ENCODE data around the gene TOR4A. TPM values are rescaled to one million over a fixed set of nuclear protein-coding genes. Genes with fewer than 3 reads are reported as not detected.
A peak's percentile ranks its signal among the peaks of the same experiment; 100 is the strongest.

Gene TOR4A
- total RNA-seq, 1 experiment from 2014 or later, result 28.9 TPM

- no peaks in the 10 kb centered on the region for H3K36me3 ChIP-seq (ENCODE audit: low read depth, low read length)
- ChIA-PET CTCF (no interaction called here), POLR2A (ENCODE audit: unreplicated experiment) (no interaction called here)
- H3K4me3 ChIP-seq (ENCODE audit: low read length), result no peak overlapping the region
- peaks cover 19% of the 10 kb centered on the region for H3K79me2 ChIP-seq (ENCODE audit: low read length)
- no peak overlapping the region for H3K9ac ChIP-seq (ENCODE audit: low read length)
- H3K27me3 ChIP-seq (ENCODE audit: low read length), result no peaks in the 10 kb centered on the region
- DNase-seq (no peak), ATAC-seq (no peak)
- H3K9me3 ChIP-seq (ENCODE audit: low read length), result no peaks in the 10 kb centered on the region
- no peak overlapping the region for H2AFZ ChIP-seq (ENCODE audit: low read length)
- H4K20me1 ChIP-seq (ENCODE audit: low read length), result no peaks in the 10 kb centered on the region
- H3K27ac ChIP-seq (ENCODE audit: low read length), result no peak overlapping the region
- H3K9me2 ChIP-seq (replicated peaks; ENCODE audit: low read length), result no peaks in the 10 kb centered on the region
- BruUV-seq (replicated peaks), result no TSS peak
- H3K4me2 ChIP-seq (ENCODE audit: low read length), result no peak overlapping the region
- H3F3A ChIP-seq (ENCODE audit: low read length, unreplicated experiment), result no peaks in the 10 kb centered on the region
- no peak for TF ChIP-seq EZH2 (IDR thresholded peaks at IDR 0.05; ENCODE audit: low read length, unreplicated experiment)
- TF ChIP-seq CTCF (conservative IDR thresholded peaks at IDR 0.05; ENCODE audit: low read depth, low read length), result no peak
- TF ChIP-seq EZH2phosphoT487 (IDR thresholded peaks at IDR 0.05; ENCODE audit: borderline replicate concordance, low read length), result no peak
- peaks cover 17% of the 10 kb centered on the region for H3K4me1 ChIP-seq (ENCODE audit: insufficient read depth, low read length)
- intact Hi-C loops (cut with micrococcal nuclease), result no loop called here
Measured at GRCh38 chr9:137278721-137279711, 1.5 kb downstream of the TOR4A start.

GRCh38 chr9:137279741-137280473, 2.4 kb downstream of the TOR4A start:
- CTCF ChIA-PET, result no interaction called here
- BruUV-seq (replicated peaks), result TSS peak; percentile 13

More at GRCh38 chr9:137279741-137280473, 2.4 kb downstream of the TOR4A start:
- H3K9me2 ChIP-seq (replicated peaks; ENCODE audit: low read length), result no peaks in the 10 kb centered on the region
- H3K4me2 ChIP-seq (ENCODE audit: low read length), result no peak overlapping the region
- DNase-seq (no peak), ATAC-seq (no peak)
- POLR2A ChIA-PET (ENCODE audit: unreplicated experiment), result no interaction called here
- no peak overlapping the region for H2AFZ ChIP-seq (ENCODE audit: low read length)
- peaks cover 19% of the 10 kb centered on the region for H3K79me2 ChIP-seq (ENCODE audit: low read length)
- H3K27me3 ChIP-seq (ENCODE audit: low read length), result no peaks in the 10 kb centered on the region
- no peaks in the 10 kb centered on the region for H3F3A ChIP-seq (ENCODE audit: low read length, unreplicated experiment)
- H3K27ac ChIP-seq (ENCODE audit: low read length), result no peak overlapping the region
- intact Hi-C loops (cut with micrococcal nuclease), result no loop called here
- H4K20me1 ChIP-seq (ENCODE audit: low read length), result no peaks in the 10 kb centered on the region
- H3K4me3 ChIP-seq (ENCODE audit: low read length), result no peak overlapping the region
- H3K9ac ChIP-seq (ENCODE audit: low read length), result no peak overlapping the region
- TF ChIP-seq EZH2phosphoT487 (IDR thresholded peaks at IDR 0.05; ENCODE audit: borderline replicate concordance, low read length) (no peak), CTCF (conservative IDR thresholded peaks at IDR 0.05; ENCODE audit: low read depth, low read length) (no peak), EZH2 (IDR thresholded peaks at IDR 0.05; ENCODE audit: low read length, unreplicated experiment) (no peak)
- H3K36me3 ChIP-seq (ENCODE audit: low read depth, low read length), result no peaks in the 10 kb centered on the region
- H3K9me3 ChIP-seq (ENCODE audit: low read length), result no peaks in the 10 kb centered on the region
- H3K4me1 ChIP-seq (ENCODE audit: insufficient read depth, low read length), result peaks cover 17% of the 10 kb centered on the region
